ENCODE measurements around the gene FRMD4A.
"Not testable (repeated sequence)": the region's sequence is repeated elsewhere in the genome, so short reads cannot be mapped to it uniquely, and the experiment has no call there.

FRMD4A gene

DNA sequence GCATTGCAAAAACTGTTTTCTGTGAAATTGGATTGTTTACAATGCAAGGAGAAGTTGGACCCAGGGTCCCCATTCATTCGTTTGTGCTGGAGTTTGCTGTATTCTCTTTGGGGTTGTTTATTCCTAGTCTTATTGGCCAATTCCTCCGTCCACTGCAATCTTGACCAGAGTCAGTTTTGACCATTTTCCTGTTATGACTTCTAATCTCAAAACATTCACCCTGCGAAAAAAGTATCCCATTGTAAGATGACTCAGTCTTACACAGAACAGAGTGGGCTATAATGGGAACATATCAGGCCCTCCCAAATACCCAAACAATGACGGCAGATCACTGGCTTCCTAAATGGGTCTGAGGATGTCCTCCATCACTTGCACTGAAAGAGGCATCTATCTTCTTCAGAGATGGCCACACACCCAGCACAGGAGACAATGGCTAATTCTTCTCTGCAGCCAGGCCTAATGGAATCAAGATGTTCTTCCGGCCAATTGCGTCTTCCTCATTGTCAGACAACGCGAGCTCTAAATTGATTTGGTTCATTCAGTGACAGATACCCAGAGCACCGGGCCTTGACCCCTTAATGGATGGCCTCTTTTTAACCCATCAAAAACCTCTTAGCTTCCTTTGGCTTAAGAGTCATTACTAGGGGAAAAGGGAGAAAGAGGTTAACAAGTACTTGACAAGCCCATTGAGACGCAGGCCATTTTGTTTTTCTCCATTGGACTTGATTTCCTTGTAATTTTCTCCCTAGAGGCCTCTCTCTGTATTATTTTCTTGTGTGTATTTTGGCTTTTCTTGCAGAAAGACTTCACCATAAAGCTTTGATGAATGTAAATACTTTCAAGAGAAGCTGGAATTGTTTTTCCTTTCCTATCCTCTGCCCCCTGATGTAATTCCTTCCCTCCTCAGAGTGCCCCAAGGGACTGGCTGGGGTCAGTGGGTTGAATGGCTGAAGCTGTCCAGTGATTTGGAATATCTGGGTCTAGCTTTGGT lies 614.3 kb downstream of the FRMD4A start:
- peak in 4 of 14 donors; percentile 4 to 19 (median 13) for DNase-seq

DNA sequence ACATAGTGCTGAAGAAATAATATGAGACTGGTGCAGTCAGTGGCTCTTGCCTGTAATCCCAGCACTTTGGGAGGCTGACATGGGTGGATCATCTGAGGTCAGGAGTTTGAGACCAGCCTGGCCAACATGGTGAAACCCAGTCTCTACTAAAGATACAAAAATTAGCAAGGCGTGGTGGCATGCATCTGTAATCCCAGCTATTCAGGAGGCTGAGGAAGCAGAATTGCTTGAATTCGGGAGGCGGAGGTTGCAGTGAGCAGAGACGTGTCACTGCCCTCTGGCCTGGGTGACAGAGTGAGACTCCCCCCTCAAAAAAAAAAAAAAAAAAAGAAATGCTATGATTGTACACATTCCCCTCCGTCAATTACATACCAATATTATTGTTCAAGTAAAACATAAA lies 615.1 kb downstream of the FRMD4A start:
- DNase-seq: not testable (repeated sequence)

DNA sequence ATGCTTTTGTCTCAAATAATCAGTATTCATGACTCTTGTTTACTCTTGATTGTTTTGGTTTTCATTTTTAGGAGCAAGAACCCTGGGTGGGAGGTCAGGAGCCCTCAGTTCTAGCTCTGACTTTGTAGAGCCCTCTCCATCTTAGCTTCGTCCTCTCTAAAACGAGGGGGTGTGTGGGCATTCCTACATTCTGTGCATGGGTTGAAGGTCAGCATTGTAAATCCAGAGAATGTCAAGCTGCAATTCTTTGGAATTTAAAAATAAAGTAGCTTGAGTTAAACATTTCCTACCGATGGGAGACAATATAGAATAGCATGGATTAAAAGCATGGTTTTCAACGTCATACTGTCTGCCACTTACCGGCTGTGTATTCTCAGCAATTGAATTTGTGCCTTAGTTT lies 615.6 kb downstream of the FRMD4A start:
- no peak for DNase-seq

DNA sequence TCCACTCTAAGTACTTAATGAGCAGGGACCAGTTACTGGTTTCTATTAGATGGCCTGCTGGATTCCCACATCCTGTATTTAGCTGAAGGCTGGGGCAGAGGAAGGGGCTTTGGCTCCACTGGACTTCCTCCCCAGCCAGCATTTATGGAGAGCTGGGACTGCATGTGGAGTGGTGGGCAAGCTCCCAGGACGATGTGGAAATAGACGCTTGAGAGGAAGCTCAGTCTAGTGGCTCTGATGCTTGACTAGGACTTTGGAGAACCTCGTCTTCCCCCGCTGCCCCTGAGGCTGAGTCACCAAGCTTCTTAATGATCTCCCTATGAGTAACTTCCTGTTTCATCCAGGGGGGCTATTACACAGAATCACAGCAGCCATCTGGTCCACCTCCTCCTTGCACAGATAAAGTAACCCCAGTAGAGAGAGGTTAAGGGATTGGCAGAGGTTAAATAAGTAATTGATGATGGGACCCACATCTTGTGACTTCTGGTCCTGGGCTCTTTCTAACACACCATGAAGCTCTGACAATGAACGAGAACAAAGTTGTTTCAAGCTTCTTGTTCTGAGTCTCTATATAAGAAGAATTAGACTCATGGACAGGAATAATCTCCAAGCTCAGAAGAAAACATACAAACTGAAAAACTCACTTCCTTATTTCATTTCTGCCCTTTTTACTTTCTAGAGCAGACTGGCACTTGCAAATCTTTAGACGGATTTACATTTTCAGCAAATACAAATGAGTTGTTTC lies 617.7 kb downstream of the FRMD4A start:
- DNase-seq: peak in 6 of 14 donors; percentile 7 to 67 (median 28)

DNA sequence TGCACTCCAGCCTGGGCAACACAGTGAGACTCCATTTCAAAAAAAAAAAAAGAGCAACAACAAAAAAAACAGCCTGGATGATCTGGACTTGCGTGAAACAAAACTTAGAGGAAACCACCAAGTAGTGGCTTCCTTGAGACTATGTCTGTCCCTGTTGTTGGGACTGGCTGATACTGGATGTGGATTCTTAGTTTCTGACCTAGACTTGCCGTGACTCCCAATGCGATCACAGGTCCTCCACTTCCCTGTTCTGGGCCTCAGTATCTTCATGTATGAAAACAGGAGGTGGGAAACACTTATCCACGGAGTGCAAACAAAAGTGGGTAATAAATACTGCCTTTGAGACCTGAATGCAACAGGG lies 618.3 kb downstream of the FRMD4A start:
- DNase-seq: no peak

DNA sequence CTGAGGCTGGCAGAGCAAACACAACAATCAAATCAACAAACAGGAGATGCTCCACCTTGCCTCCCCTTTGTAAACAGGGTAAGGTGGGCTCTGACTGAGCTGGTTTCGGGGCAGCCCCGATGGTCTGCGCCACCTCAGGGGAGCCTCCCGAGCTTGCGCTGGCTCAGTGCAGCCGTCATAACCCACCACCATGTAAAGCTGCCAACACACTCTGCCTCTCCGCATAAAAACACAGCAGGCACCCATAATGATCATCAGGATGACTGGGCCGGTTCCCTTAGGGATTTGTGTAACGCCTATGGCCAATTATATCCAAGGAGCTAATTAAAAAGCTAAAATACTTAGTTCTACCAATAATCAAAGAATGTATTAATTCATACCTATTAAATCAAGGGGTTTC lies 619.4 kb downstream of the FRMD4A start:
- no peak for DNase-seq

DNA sequence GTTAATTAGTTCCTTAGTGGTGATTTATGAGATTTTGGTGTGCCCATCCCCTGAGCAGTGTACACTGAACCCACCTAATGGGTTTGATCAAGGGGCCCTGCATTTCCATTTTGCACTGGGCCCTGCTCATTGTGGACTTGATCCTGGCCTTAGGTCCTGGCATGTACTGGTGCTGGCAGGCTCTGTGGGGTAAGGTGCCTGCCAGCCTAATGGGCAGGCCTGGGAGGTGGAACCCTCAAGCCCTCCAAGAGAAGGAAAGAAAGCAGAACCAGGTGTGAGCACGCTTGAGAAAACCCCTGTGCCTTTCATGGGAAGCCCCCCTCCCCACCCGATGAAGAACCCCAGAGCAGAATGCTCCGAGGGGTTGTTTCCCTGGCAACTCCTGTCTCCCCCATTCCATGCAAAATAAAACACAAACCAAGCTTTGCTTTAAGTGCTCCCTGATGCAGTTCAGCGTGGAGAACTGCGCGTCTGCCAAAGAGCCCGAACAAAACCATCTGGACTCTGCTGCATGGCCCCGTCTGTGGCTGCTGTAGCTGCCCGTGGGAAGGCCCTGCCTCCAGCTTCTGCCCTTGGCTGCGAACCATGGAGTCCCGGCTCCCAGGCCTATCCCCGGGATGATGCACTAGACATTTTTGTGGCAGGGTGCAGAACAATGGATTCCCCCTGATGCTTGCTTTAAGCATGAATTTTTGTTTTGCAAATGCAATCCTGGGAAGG lies 620.6 kb downstream of the FRMD4A start:
- peak in 3 of 14 donors; percentile 19 to 54 (median 24) for DNase-seq

DNA sequence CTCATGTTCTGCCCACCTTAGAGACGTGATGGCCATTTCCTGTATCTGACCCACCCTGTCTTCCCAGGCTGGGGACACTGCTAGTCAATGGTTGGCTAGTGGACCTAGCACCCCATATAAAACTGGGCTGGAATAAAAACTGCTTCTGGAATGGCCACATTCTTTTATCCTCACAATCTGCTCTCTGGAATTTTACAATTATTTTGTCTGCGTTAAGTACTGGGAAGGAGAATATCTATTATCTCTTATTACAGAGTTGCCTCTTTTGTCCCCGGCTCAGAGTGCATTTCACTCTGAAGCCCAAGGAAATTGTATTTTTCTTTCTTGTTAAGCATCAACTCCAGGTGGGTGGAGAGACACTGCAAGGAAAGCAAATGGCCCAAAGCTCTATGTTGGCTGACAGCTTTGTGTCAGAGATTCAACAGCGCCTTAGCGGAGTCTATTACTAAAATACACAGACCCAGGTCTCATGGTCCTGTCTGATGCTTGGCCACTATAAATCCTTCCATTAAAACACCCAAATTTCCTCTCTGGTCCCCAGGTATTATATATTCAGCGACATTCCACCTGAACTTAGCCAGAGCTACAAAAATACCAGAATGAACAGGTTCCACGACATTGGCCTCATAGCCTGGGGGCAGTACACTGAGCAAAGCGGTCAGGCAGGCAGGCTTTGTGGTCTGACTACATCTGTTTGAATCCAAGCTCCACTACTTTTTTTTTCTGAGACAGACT lies 622.3 kb downstream of the FRMD4A start:
- no peak for DNase-seq

DNA sequence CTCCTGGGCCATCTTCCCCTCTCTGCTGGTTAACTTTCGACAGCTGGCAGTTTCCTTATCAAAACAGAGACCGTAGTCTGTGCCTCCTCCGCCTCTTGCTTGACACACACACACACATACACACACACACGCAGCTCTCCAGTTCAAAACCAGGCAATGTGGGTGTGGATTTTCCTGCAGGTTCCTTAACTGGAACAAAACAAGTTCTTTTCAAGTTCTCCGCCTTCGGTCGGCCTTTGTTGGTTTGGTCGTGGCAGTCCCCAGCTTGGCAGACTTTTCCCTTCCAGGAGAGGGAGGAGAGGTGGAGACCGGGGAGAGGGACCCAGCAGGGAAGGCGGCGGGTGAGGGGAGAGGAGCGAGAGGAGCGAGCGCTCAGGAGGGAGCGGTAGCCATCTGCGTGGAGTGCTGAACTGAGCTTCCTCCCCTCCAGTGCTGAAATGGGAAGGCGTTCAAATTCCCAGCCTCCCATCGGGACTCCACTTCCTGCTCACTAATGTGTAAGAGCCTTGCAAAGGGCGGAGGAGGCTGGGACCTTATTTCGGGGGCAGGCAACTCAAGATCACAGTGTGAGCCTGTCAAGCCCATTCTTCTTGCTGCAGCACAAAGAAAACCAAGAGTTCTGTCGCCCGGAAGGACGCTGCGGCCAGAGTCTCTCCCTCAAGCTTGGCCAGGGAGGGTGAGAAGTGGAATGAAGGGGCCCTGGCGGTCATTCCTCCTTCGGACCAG lies 623.4 kb downstream of the FRMD4A start:
- peak in 9 of 14 donors; percentile 18 to 69 (median 38) for DNase-seq

DNA sequence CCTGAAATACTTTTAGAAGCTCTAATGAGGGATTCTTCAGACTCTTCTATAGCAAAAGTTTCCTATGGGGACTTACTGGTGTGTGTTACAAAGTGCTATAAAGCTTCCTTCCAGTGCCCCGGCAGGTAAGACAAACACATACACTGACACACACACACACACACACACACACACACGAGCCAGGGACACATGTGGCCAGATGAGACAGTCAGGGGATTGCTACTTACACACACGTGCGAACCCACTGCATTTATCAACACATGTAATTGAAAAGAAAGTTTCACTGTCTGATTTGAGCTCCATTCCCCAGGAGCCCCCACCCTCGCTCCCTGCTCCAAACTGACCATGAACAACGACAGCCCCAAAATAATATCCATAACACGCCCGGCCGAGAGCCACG lies 624.1 kb downstream of the FRMD4A start:
- peak in 1 of 14 donors; percentile 7 for DNase-seq

DNA sequence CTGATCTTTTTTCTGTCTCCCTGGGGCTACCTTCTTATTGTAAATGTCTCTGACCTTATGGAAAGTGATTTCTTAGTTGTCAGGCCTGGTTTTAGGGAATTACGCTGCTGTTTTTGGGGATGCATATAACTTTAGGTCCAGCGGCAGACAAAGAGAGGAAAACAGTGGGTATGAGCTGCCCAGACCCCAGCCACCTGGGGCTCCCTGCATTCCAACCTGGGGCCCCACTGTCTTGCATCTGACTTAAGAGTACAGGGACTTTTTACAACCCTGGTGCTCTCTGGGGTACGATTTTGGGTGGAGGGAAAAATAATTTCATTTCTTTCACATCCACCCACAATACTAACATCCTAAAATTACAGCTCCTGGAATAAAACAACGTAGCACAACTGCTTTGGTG lies 624.5 kb downstream of the FRMD4A start:
- no peak for DNase-seq

DNA sequence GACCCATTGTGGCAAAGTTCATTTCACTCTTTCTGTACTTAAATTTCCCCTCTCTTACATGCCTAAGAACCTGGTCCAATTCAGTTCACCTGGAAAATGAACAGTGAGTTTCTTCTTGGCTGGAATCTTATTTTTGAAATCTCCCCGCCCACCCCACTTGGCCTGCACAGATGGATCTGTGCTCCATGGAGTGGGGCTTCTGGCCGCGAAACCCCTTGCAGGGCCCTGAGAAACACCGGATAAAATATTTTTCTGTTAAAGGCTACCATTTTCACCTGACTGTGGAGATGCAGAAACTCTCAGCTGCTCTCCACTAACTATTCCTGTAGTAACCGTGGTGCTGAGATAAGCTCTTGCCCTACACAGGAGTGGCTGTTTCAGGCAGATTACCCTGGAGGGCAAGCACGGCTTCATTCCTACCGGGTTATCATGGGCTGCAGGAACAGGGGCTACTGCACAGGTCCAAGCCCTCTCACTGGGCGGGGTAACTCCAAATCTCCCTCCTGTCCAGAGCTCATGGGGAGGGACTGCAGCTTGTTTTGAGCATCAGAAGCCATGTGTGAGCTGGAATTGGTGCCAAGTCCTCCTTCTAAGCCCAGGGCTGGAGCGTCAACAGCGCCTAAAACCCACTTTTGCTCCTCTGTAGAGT lies 625.1 kb downstream of the FRMD4A start:
- no peak for DNase-seq

DNA sequence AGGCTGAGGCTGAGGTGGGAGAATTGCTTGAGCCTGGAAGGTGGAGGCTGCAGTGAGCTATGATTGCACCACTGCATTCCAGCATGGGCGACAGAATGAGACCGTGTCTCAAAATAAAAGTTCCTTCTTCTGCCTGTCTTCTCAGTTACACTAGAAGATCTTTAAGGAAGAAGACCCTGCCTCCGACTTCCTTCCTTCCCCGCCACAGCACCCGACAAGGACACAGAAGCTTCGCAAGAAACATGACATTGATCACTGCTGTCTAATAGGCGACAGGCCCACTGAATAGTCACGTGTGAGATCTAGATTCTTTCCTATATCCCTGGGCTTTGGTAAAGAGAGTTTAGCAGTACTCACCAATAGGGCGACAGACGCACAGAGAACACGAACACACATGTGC lies 625.8 kb downstream of the FRMD4A start:
- peak in 1 of 14 donors; percentile 10 for DNase-seq

DNA sequence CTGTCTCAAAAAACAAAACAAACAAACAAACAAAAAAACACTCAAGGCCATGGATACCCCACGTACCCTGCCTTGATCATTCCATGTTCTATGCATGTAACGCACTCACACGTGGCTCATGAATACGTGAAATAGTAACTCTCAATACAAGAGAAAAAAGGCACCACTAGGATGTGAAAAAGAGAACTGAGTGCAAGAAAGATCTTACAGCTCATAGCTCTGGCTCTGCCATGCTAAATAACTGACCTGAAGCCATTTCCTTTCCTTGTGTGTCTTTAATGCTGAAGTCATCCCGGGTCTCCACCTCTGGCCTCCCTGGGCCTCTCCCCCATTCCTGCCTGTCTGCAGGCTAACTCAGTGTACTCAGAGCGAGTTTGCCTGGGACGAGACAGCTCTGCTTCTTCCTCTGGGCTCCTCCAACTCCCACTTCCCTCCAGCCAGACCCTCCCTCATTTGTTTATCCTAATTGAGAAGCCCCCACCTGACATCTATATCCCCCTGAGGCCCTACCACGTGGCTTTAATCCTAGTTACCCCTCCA lies 626.7 kb downstream of the FRMD4A start:
- DNase-seq: no peak

DNA sequence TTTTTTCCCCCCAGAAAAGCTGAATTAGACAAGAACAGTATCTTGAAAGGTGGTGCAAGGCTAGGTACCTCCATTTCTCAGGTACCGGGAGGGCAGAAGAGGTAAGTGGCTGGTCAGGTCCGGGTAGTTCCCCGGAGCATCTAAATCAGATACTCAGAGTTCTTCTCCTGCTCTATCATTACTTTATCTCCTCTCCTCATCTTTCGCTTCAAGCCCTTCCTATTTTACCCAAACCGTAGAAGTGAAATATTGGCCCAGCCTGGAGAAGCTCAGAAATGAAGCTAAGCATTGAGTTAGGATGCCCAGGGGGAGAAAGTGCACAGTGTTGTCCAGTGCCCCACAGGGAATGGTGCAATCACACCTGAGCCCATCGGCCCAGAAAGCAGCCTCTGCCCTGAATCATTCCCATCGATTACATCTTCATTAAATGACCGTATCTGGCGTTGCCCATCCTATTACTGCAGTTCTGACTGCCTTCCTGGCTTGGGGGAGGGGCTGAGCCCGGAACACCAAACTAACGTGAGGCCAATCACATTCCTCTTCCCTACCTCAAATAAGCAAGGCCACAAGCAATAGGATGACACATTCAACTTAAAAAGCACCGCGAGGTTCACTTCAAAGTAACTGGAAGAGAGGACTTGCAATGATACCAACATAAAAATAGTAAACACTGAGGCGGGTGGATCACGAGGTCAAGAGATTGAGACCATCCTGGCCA lies 627.5 kb downstream of the FRMD4A start:
- DNase-seq: no peak

DNA sequence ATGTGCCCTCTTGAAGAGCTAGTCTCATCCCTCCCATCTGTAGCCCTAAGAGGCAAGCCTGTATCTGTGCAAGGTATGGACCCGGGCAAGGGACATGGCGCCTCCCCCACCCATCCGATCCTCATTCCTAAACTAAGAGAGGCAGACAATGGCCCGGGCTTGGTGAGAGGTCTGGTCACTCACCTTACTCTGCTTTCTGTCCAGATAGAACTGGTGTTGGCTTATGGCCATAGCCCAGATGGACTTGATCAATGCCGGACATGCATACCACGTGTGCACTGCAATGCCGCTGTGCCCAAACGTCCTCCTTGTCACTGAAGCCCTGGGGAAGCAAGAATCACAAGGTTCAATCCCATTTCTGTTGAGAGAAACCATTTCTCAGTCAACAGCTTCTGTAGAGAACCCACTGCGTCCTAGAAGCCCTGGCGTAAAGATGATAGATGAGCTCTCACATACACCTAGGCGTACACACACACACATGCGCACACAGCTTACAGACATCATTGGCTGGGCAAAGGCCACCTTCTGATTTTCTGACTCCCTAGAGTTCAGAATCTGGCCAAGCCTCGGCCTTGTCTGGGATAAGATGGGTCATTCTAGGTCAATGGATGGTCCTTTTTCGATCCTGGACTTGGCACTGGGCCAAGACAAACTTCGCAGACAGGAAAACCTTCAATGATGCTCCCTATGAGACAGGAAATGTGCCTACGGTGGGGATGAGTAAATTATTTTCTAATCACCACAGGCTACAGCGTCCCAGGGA lies 629.4 kb downstream of the FRMD4A start:
- no peak for DNase-seq

DNA sequence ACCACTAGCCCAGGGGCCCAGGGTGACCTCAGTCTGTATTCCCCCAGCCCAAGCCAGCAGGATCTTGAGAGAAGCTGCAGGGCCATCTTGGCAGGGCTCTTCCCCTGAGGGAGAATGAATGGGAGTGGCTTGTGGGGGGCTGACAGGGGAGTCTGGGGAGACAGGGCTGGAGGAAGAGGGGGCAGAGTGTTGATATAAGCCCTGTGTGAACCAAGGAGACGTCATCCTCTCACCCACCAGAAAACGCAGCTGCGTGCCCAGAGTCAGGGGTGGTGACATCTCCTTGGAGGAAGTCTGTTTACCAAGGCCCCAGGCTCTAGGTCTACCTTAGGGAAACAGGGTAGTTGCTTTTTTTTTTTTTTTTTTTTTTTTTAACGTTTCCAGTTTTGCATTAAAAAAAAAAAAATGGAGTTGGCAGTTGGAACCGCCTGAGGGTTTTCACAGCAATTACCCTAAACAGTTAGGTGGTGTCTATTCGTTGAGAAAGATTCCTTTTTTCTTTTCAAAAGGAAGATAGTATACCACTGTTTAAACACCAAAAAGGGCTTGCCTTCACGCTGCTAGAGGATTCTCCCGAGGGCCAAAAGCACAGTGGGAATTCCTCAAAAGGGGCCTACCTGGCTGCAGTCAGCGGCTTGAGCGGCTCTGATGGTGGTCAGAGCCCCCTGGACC lies 630.1 kb downstream of the FRMD4A start:
- no peak for DNase-seq

DNA sequence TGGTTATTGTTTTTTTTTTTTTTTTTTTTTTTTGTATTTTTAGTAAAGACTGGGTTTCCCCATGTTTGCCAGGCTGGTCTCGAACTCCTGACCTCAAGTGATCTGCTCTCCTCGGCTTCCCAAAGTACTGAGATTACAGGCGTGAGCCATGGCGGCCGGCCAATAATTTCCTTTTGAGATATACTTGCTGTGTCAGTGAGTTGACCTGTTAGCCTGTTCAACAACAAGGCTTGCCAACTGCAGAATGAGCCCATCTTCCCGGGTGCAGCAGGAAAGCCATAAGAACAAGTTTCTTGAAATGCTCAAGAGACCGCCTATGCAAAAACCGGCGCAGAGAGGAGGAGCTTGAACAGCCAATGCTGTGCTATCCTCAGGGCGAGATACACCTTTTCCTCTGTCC lies 631.5 kb downstream of the FRMD4A start:
- no peak for DNase-seq

DNA sequence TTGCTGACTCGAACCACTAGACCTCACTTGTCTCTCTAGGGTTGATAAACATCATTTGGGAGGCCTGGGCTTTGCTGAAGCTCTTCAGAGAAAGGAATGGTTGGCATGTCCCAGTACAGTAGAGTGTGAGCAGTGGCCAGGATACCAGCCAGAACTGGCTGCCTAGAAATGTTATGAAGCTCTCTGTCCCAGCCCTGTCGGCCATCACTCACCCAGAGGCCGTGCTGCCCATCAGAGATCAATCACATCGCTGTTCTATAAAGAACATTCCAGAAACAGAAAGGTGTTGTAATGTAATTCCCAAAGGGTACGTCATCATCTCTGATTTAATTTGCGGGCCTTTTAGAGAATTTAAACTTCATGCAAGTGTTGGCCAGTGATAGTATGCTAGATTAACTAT lies 632.5 kb downstream of the FRMD4A start:
- DNase-seq: no peak
